ENCODE data around the gene STK11.

DNA sequence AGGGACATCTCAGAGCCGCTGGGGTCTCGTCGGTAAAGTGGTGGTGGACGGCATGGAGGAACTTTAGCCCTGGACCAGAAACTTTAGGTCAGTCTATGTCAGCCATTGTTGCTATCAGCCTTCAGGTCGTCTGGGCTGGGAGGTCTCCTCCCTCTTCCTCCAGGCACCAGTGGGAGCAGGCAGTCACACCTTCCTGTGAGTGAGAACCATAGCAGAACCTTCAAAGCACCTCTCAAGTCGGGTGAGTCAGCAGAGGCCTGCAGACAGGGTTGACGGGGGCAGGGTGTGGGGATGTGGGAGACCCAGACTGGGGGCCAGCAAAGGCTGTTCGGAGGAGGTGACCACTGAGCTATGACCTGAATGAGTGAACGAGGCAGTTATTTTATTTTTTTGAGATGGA is 16.2 kb upstream of the STK11 start:
- TF ChIP-seq, protein P1, sequence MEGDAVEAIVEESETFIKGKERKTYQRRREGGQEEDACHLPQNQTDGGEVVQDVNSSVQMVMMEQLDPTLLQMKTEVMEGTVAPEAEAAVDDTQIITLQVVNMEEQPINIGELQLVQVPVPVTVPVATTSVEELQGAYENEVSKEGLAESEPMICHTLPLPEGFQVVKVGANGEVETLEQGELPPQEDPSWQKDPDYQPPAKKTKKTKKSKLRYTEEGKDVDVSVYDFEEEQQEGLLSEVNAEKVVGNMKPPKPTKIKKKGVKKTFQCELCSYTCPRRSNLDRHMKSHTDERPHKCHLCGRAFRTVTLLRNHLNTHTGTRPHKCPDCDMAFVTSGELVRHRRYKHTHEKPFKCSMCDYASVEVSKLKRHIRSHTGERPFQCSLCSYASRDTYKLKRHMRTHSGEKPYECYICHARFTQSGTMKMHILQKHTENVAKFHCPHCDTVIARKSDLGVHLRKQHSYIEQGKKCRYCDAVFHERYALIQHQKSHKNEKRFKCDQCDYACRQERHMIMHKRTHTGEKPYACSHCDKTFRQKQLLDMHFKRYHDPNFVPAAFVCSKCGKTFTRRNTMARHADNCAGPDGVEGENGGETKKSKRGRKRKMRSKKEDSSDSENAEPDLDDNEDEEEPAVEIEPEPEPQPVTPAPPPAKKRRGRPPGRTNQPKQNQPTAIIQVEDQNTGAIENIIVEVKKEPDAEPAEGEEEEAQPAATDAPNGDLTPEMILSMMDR (conservative IDR thresholded peaks at IDR 0.05; ENCODE audit: low read depth in 2 of 2) = no peak
- TF ChIP-seq, protein P2, sequence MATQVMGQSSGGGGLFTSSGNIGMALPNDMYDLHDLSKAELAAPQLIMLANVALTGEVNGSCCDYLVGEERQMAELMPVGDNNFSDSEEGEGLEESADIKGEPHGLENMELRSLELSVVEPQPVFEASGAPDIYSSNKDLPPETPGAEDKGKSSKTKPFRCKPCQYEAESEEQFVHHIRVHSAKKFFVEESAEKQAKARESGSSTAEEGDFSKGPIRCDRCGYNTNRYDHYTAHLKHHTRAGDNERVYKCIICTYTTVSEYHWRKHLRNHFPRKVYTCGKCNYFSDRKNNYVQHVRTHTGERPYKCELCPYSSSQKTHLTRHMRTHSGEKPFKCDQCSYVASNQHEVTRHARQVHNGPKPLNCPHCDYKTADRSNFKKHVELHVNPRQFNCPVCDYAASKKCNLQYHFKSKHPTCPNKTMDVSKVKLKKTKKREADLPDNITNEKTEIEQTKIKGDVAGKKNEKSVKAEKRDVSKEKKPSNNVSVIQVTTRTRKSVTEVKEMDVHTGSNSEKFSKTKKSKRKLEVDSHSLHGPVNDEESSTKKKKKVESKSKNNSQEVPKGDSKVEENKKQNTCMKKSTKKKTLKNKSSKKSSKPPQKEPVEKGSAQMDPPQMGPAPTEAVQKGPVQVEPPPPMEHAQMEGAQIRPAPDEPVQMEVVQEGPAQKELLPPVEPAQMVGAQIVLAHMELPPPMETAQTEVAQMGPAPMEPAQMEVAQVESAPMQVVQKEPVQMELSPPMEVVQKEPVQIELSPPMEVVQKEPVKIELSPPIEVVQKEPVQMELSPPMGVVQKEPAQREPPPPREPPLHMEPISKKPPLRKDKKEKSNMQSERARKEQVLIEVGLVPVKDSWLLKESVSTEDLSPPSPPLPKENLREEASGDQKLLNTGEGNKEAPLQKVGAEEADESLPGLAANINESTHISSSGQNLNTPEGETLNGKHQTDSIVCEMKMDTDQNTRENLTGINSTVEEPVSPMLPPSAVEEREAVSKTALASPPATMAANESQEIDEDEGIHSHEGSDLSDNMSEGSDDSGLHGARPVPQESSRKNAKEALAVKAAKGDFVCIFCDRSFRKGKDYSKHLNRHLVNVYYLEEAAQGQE (IDR thresholded peaks at IDR 0.05; ENCODE audit: unreplicated experiment) = no peak
- TF ChIP-seq CREB1 (CRISPR knock-in tag; IDR thresholded peaks at IDR 0.05; ENCODE audit: low read depth) (no peak), EZH2 (IDR thresholded peaks at IDR 0.05; ENCODE audit: low read depth, unreplicated experiment) (no peak), POLR2AphosphoS5 (IDR thresholded peaks at IDR 0.05; ENCODE audit: low read depth) (no peak), NANOG (IDR thresholded peaks at IDR 0.05; ENCODE audit: borderline replicate concordance) (no peak), EZH2phosphoT487 (IDR thresholded peaks at IDR 0.05; ENCODE audit: unreplicated experiment) (no peak)
- TF ChIP-seq, protein P3, sequence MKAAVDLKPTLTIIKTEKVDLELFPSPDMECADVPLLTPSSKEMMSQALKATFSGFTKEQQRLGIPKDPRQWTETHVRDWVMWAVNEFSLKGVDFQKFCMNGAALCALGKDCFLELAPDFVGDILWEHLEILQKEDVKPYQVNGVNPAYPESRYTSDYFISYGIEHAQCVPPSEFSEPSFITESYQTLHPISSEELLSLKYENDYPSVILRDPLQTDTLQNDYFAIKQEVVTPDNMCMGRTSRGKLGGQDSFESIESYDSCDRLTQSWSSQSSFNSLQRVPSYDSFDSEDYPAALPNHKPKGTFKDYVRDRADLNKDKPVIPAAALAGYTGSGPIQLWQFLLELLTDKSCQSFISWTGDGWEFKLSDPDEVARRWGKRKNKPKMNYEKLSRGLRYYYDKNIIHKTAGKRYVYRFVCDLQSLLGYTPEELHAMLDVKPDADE (IDR thresholded peaks at IDR 0.05) = no peak

All from GM23338 (cell line).